Measurements from ENCODE around the gene EBF4.
"Not testable (repeated sequence)": the region's sequence is repeated elsewhere in the genome, so short reads cannot be mapped to it uniquely, and the experiment has no call there.

The EBF4 gene

GRCh38 chr20:2757969-2758368, 65.4 kb downstream of the EBF4 start:
- no peak for DNase-seq (ENCODE audit: low read depth)

GRCh38 chr20:2759143-2759542, 66.6 kb downstream of the EBF4 start:
- DNase-seq (ENCODE audit: low read depth): no peak

- DNase-seq (ENCODE audit: low read depth): no peak
Measured at GRCh38 chr20:2759603-2760296, 67.2 kb downstream of the EBF4 start.

- no peak for DNase-seq (ENCODE audit: low read depth)
Measured at GRCh38 chr20:2760297-2760951, 67.8 kb downstream of the EBF4 start.

DNA sequence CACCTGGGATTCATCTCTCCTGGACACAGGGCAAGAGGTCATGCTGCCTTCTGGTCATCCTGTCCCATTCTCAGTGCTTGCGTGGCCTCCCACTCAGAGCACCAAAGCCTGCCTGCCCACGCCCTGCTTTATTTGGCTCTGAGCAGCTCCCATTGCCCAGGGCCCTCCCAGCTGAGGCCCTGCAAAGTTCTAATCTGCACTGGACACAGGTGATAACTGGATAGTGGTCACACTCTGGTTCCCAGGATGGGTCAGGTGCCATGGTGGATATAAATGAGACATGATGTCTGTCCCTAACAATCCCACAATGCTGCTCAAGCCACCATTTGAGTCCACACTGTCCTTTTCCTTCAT, 68.3 kb downstream of the EBF4 start:
- no peak for DNase-seq (ENCODE audit: low read depth)

- DNase-seq (ENCODE audit: low read depth): no peak
Measured at GRCh38 chr20:2761885-2762284, 69.3 kb downstream of the EBF4 start.

- no peak for DNase-seq (ENCODE audit: low read depth)
Measured at GRCh38 chr20:2762578-2763131, 70.1 kb downstream of the EBF4 start.

DNA sequence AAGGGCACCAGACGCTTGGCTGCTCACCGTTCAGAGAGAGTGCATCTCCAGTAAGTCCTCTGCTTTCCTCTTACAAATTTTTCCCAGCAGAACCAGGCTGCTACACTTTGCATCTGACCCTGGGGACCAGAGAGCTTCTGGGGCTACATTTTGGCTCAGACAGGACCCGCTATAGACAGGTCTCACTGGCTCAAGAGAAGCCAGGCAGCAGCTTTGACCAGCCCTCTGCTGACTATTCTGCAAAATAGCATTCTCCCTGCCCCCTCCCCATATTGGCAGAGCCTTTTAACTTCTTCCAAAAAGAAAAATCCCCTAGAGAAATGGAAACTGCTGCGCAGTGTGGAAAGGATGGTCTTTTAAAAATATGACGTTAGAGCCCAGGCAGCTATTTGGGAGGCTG, 70.6 kb downstream of the EBF4 start:
- no peak for DNase-seq (ENCODE audit: low read depth)

- no peak for DNase-seq (ENCODE audit: low read depth)
Measured at GRCh38 chr20:2767768-2768631, 75.4 kb downstream of the EBF4 start.

DNA sequence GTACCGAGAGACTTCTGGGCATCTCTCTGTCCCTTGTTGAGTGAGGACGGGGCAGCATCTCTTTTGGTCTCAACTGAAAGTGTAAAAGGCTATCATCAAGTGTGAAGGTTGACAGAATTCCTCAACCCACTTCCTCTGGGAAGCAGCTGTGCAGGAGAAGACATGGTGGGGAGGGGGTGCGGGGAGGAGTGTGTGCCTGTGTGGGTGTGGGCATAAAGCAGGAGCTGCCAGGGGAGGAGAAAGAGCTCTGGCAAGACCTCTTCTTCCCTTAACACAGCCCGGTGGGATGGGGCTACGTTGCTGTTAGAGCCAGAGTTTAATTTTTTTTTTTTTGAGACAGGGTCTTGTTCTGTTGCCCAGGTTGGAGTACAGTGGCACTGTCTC, 76.0 kb downstream of the EBF4 start:
- DNase-seq (ENCODE audit: low read depth): no peak

DNA sequence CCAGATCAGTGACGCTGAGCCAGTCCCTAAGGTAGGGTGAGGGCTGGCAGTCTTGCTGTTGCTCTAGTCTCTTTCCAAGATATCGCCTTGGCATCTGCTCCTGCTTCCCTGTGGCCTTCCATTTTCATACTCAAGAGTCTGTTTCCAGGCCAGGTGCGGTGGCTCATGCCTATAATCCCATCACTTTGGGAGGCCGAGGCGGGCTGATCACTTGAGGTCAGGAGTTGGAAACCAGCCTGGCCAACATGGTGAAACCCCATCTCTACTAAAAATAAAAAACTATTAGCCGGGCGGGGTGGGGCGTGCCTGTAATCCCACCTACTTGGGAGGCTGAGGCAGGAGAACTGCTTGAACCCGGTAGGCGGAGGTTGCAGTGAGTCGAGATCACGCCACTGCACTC, 77.5 kb downstream of the EBF4 start:
- not testable (repeated sequence) for DNase-seq (ENCODE audit: low read depth)

DNA sequence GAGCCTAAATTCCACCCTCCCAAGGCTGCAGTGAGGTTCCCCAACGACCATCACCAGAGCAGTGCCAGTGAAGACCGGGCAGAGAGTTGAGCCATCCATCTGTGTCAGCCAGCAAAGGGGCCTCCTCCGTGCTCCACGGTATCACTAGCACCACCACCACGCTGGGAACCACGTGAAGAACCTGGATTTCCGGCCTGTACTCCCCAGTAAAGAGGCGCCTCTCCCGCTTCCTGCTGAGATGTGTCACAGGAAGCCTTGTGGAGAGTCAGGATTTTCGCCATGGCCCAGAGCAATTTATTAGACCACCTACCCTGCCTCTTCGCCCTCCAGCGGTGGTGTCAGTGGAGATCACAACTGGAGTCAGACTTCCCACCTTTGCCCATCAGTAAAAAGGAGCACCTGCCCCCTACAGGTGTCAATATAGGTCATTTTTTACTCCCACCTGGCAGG, 79.1 kb downstream of the EBF4 start:
- DNase-seq (ENCODE audit: low read depth): no peak

DNA sequence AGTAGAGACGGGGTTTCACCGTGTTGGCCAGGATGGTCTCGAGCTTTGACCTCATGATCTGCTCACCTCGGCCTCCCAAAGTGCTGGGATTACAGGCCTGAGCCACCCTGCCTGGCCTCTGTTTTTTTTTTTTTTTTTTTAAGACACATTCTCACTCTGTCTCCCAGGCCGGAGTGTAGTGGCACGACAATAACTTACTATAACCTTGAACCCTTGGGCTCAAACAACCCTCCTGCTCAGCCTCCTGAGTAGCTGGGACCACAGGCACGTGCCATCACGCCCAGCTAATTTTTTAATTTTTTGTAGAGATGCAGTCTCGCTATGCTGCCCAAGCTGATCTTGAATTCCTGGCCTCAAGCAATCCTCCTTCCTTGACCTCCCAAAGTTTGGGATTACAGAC, 81.2 kb downstream of the EBF4 start:
- no peak for DNase-seq (ENCODE audit: low read depth)

GRCh38 chr20:2775139-2775538, 82.6 kb downstream of the EBF4 start:
- no peak for DNase-seq (ENCODE audit: low read depth)

DNA sequence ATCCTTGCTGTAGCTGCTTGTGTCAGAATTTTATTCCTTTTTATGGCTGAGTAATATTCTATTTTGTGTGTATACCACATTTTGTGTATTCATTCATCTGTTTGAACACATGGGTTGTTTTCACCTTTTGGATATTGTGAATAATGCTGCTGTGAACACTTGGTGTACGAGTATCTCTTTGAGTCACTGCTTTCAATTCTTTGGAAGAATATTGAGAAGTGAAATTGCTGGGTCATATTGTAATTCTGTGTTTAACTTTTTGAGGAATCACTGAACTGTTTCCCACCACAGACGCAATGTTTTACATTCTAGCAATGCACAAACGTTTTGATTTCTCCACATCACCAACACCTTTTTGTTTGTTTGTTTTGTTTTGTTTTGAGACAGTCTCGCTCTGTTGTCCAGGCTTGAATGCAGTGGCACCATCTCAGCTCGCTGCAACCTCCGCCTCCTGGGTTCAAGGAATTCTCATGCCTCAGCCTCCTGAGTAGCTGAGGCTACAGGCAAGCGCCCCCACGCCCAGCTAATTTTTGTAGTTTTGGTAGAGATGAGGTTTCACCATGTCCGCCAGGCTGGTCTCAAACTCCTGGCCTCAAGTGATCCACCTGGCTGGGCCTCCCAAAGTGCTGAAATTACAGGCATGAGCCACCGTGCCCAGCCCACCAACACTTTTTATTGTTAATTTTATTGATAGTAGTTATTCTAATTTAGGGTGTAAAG, 86.2 kb downstream of the EBF4 start:
- no peak for DNase-seq (ENCODE audit: low read depth)

DNA sequence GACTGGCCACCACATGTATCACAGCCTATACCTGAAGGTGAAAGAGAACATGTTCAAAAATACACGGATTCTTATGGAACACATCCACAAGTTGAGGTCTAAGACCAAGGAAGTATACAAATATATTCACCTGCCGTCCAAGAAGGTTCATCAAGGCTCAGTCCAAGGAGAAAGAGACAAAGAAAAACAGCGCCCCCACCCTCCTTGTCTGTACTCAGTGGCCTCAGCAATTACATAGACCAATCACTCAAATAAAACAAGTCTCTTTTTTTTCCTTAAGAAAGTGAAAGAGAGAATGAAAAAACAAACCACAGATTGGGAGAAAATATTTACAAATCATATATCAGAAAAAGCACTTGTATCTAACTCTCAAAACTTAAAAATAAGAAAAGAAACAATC, 88.4 kb downstream of the EBF4 start:
- no peak for DNase-seq (ENCODE audit: low read depth)

DNA sequence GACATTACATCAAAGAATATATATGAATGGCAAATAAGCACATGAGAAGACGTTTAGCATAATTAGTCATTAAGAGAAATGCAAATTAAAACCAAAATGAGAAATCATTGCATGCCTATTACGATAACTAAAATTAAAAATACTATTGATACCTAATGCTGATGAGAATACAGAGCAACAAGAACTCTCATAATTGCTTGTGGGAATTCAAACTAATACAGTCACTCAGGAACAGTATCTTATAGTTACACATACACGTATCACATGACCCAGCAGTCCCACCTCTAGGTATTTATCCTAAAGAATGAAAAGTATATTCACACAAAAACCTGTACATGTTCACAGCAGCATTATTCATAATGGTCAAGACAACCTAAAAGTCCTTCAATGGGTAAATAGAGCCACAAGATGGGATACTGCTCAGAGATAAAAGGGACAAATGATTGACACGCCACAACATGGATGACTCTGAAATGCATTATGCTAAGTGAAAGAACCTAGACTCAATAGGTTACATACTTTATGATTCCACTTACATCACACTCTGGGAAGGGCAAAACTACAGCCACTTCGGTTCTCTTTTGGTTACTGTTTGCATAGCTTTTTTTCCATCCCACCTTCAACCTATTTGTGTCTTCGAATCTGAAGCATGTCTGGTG, 91.5 kb downstream of the EBF4 start:
- no peak for DNase-seq (ENCODE audit: low read depth)

- DNase-seq (ENCODE audit: low read depth): no peak
Measured at GRCh38 chr20:2793471-2793870, 100.9 kb downstream of the EBF4 start.

DNA sequence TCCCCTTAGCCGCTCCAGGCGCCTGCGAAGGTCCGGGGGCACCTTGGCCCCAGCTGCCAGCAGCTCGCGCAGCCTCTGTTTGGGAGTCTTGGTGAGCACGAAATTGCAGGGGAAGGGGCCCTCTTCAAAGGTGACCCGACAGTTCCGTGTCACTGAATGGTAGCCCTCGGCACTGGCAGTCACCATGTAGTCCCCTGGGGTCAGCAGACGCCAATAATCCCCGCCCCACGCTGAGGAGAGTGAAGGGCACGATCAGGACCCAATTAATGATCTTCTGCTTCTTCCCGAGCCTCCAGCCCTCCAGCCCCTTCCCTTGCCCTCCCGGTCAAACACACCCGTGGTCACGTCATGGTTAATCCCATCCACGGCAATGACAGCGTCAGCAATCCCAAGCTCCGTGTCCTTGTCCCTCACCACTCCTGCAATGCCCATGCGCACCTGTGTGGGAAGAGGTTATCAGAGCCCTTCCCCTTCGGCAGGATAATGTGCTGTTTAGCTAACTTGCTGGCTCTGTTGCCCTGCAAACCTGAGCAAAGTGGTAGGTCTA, 101.7 kb downstream of the EBF4 start:
- DNase-seq (ENCODE audit: low read depth): no peak

DNA sequence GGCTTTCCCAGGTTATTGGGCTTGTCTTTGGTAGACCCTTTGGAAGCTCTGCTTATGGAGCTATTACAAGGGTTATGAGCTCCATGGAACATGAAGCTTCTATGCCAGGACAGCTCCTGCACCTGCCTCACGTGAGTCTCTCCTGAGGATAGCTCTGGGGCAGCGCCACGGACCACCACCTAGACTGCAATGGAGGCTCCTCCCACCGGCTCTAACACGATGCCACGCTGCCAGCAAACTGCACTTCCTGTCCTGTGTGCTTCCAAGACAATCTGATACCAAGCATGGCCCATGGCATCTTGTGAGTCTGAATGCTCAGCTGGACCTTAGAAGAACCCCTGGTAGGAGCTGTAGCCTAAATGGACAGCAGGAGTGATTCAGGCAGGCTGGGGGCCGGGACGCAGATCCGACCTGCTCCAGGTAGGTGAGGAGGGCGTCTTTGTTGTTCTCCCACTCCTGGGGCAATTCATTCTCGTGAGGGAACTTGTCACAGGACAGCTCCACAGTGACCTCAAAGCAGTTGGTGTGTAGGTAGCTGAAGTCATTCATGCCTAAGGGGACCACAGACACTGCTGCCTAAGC, 102.4 kb downstream of the EBF4 start:
- no peak for DNase-seq (ENCODE audit: low read depth)

DNA sequence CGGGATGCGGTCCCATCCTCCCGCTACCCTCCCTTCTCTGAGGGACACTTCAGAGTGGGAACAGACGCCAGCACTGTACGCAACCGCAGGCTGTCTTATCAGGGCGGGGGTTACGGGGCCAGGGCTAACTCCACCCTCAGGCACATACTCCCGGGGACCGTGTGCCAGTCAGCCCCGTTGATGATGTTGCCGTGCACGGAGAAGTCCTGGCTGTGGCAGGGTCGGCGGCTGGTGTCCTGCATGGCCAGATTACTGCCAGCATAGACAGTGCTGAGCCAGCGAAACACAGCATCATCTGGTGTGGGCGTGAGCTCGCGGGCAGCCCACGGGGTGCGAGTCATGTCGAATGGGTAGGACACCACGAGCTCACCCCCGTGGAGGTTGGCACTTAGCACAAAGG, 102.9 kb downstream of the EBF4 start:
- DNase-seq (ENCODE audit: low read depth): no peak
